ENCODE data around the gene TMEM95. TPM values are rescaled to one million over a fixed set of nuclear protein-coding genes. Genes with fewer than 3 reads are reported as not detected.

Gene TMEM95
- total and polyA plus RNA-seq, 2 donors (not counting 1 experiment from before 2014, with no cell fraction given) = not detected

- no peak overlapping the region for H3K27ac ChIP-seq (ENCODE audit: insufficient read depth, low read length)
Measured at GRCh38 chr17:7346761-7347614, 8.0 kb upstream of the TMEM95 start.

GRCh38 chr17:7347630-7348477 lies 7.1 kb upstream of the TMEM95 start:
- Histone ChIP-seq H3K4me2 (ENCODE audit: extremely low read depth, insufficient read depth, low read length) (no peak overlapping the region), H3K79me2 (ENCODE audit: control insufficient read depth, insufficient read depth, low read length) (peaks cover 10% of the 10 kb centered on the region), H3K27ac (ENCODE audit: insufficient read depth, low read length) (no peak overlapping the region), H3K36me3 (ENCODE audit: control insufficient read depth, insufficient read depth, low read length) (no peaks in the 10 kb centered on the region), H3K27me3 (ENCODE audit: control insufficient read depth, insufficient read depth, low read length) (peaks cover 5% of the 10 kb centered on the region), H3K4me3 (replicated peaks in 1 of 4; ENCODE audit: control extremely low read depth in 1 of 4, insufficient read depth in 1 of 4, low read depth in 3 of 4, low read length in 4 of 4) (no peak overlapping the region), H3K9me3 (ENCODE audit: control insufficient read depth, insufficient read depth, low read depth, low read length) (no peaks in the 10 kb centered on the region), H2AFZ (ENCODE audit: low read length) (no peak overlapping the region), H3K9ac (ENCODE audit: insufficient read depth, low read length) (no peak overlapping the region), H3K4me1 (ENCODE audit: control insufficient read depth, extremely low read depth, insufficient read depth, low read length) (peaks cover 15% of the 10 kb centered on the region), H4K20me1 (ENCODE audit: control insufficient read depth, extremely low read depth, insufficient read depth, low read length) (no peaks in the 10 kb centered on the region)
- DNase-seq (ENCODE audit: low read depth in 2 of 2) = no peak
- TF ChIP-seq CTCF (conservative IDR thresholded peaks at IDR 0.05 in 1 of 2, IDR thresholded peaks at IDR 0.05 in 1 of 2; ENCODE audit: low read depth in 1 of 2, low read length in 2 of 2) (no peak), EZH2 (IDR thresholded peaks at IDR 0.05; ENCODE audit: low read length, missing control alignments) (no peak)

More at GRCh38 chr17:7346761-7347614, 8.0 kb upstream of the TMEM95 start:
- peaks cover 5% of the 10 kb centered on the region for H3K27me3 ChIP-seq (ENCODE audit: control insufficient read depth, insufficient read depth, low read length)
- no peaks in the 10 kb centered on the region for H3K9me3 ChIP-seq (ENCODE audit: control insufficient read depth, insufficient read depth, low read depth, low read length)
- H3K36me3 ChIP-seq (ENCODE audit: control insufficient read depth, insufficient read depth, low read length) = no peaks in the 10 kb centered on the region
- peaks cover 15% of the 10 kb centered on the region for H3K4me1 ChIP-seq (ENCODE audit: control insufficient read depth, extremely low read depth, insufficient read depth, low read length)
- no peak for DNase-seq (ENCODE audit: low read depth in 2 of 2)
- peaks cover 5% of the 10 kb centered on the region for H3K79me2 ChIP-seq (ENCODE audit: control insufficient read depth, insufficient read depth, low read length)
- H2AFZ ChIP-seq (ENCODE audit: low read length) = no peak overlapping the region
- no peak overlapping the region for H3K9ac ChIP-seq (ENCODE audit: insufficient read depth, low read length)
- no peak for TF ChIP-seq CTCF (conservative IDR thresholded peaks at IDR 0.05 in 1 of 2, IDR thresholded peaks at IDR 0.05 in 1 of 2; ENCODE audit: low read depth in 1 of 2, low read length in 2 of 2)
- no peak for TF ChIP-seq EZH2 (IDR thresholded peaks at IDR 0.05; ENCODE audit: low read length, missing control alignments)
- H3K4me3 ChIP-seq (replicated peaks in 1 of 4; ENCODE audit: control extremely low read depth in 1 of 4, insufficient read depth in 1 of 4, low read depth in 3 of 4, low read length in 4 of 4) = no peak overlapping the region
- H4K20me1 ChIP-seq (ENCODE audit: control insufficient read depth, extremely low read depth, insufficient read depth, low read length) = no peaks in the 10 kb centered on the region
- H3K4me2 ChIP-seq (ENCODE audit: extremely low read depth, insufficient read depth, low read length) = no peak overlapping the region
